GM06990 (cell line): Measurements from ENCODE around the gene ARHGAP25.
A peak's percentile ranks its signal among the peaks of the same experiment; 100 is the strongest.

Source experiments
- DNase-seq: peaks from one replicate; pipeline ENCODE4 v3.0.0-alpha.2; 2011; ENCODE audit not compliant: insufficient read length; ENCODE audit errors: extremely low read depth
- H3K27me3 ChIP-seq: replicated peaks from 2 replicates; pipeline ENCODE4 v1.6.0; 2011; ENCODE audit warnings: low read length; ENCODE audit not compliant: control insufficient read depth, insufficient read depth
- H3K36me3 ChIP-seq: 2 replicates; pipeline ENCODE4 v1.5.1; 2011; ENCODE audit warnings: low read length; ENCODE audit not compliant: control insufficient read depth, insufficient read depth
- H3K4me3 ChIP-seq: replicated peaks from 2 replicates; pipeline ENCODE4 v1.5.1; 2011; ENCODE audit warnings: low read depth, mild to moderate bottlenecking, control low read depth, low read length
- CTCF ChIP-seq: IDR thresholded peaks from 2 replicates; pipeline ENCODE4 v1.5.1; 2011; ENCODE audit warnings: low read length, control low read depth, mild to moderate bottlenecking, inconsistent platforms; ENCODE audit not compliant: insufficient read depth, poor library complexity, severe bottlenecking

The ARHGAP25 gene

GRCh38 chr2:68700560-68700959 lies 34.1 kb upstream of the ARHGAP25 start:
- DNase-seq = no peak

DNA sequence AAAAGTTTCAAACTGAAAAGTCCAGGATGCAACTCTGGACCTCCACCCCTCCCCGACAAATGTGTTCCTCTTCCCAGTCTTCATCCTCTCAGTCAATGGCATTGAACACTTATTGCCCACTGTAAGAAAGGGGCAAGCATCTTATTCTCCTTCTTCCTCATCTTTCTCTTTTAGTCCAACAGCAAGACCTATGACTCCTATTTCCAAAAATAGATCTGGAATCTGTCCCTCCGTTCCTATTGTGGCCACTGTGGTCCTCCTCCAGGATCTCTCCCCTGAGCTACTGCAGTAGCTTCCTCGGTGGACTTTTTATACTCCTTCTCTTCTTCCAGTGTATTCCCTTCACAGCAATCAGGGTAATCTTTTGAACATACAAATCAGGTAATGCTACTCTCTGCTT lies 28.0 kb upstream of the ARHGAP25 start:
- Histone ChIP-seq H3K4me3 (no peak overlapping the region), H3K27me3 (no peaks in the 10 kb centered on the region; the same call in 1 of the 2 replicates), H3K36me3 (no peaks in the 10 kb centered on the region)
- no peak for DNase-seq
- TF ChIP-seq CTCF = no peak

More at GRCh38 chr2:68700560-68700959, 34.1 kb upstream of the ARHGAP25 start:
- no peak for TF ChIP-seq CTCF
- Histone ChIP-seq H3K27me3 (no peaks in the 10 kb centered on the region; the same call in 1 of the 2 replicates), H3K4me3 (no peak overlapping the region), H3K36me3 (no peaks in the 10 kb centered on the region)

DNA sequence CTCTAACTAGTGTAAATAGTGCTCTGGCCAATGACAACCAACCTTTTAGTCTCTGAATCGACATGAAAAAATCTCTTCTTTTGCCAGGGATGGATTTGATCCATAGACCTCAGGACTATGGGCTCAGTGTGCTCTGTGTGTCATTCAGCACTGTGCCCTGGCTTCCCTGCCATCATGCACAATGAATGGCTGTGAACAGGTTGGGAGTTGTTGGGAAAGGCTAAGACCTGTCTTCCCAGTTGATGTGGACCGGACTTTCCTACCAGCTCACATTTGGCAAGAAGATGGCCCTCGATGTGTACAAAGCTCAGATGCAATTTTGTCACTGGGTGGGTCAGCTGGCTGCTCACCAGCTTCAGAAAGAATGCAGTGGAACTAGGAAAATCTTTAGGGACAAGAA lies 26.0 kb upstream of the ARHGAP25 start:
- no peaks in the 10 kb centered on the region for H3K36me3 ChIP-seq
- DNase-seq = no peak
- TF ChIP-seq CTCF = no peak
- no peak overlapping the region for H3K4me3 ChIP-seq
- no peaks in the 10 kb centered on the region; the same call in 1 of the 2 replicates for H3K27me3 ChIP-seq

DNA sequence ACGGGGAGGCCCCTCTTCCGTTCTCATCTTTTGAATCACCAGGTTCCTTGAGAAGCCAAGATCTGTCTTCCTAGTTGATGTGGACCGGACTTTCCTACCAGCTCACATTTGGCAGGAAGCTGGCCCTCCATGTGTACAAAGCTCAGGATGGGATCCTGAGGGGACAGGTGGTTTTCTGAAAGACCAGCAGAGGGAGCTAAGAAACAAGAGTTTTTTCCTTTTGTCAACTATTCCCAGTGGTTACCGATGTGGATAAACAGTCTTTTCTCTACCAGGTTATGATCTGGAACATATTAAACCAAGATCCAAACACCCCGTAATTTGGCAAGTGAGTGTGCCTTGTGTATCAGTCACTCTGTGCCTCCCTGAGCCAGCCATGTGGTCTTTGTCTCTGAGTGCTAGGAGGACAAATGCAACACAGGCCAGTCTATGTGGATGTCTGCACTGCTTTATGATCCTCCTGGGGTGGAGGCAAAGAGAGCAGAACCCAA lies 25.1 kb upstream of the ARHGAP25 start:
- Histone ChIP-seq H3K4me3 (no peak overlapping the region), H3K36me3 (no peaks in the 10 kb centered on the region), H3K27me3 (no peaks in the 10 kb centered on the region; the same call in 1 of the 2 replicates)
- no peak for DNase-seq
- TF ChIP-seq CTCF = peak; percentile 81

- H3K36me3 ChIP-seq = no peaks in the 10 kb centered on the region
Measured at GRCh38 chr2:68710336-68710735, 24.3 kb upstream of the ARHGAP25 start.

More at GRCh38 chr2:68710336-68710735, 24.3 kb upstream of the ARHGAP25 start:
- no peak for TF ChIP-seq CTCF
- Histone ChIP-seq H3K4me3 (no peak overlapping the region), H3K27me3 (no peaks in the 10 kb centered on the region; the same call in 1 of the 2 replicates)
- no peak for DNase-seq
